ENCODE measurements around the gene PPP1R14D. TPM values are rescaled to one million over a fixed set of nuclear protein-coding genes. Genes with fewer than 3 reads are reported as not detected.

PPP1R14D gene
- total and polyA plus RNA-seq, 2 experiments from 2014 or later: not detected

DNA sequence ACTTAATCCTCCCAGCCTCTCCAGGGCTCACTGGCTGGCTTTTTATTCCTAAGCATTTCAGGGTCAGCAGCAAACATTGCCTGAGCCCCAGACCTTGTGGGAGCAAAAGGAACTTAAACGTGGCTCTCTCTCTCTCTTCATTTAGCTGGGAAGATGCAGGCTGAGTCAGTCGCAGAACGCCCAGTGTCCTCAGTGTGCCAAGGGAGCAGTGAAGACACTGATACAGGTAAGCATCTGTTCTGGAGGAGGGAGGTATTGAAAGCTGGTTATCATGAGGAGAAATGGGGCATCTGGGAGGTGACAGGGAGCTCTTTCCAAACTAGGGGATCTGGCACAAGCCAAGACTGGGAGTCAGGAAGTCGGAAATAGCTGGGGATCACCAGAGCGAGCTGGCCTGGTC, 41.2 kb upstream of the PPP1R14D start:
- peaks cover 29% of the 10 kb centered on the region for H3K4me1 Mint-ChIP-seq
- no peaks in the 10 kb centered on the region for H3K79me2 ChIP-seq (replicated peaks; ENCODE audit: insufficient read depth)
- H3K27ac Mint-ChIP-seq: no peak overlapping the region
- H3K36me3 ChIP-seq (ENCODE audit: insufficient read depth): no peaks in the 10 kb centered on the region
- no peaks in the 10 kb centered on the region for H4K20me1 ChIP-seq (replicated peaks; ENCODE audit: insufficient read depth)
- peaks cover 11% of the 10 kb centered on the region for H3K27me3 Mint-ChIP-seq (ENCODE audit: insufficient read depth, low read depth, poor library complexity)
- DNase-seq (ENCODE audit: low spot score) (no peak), ATAC-seq (no peak)
- H3K27ac ChIP-seq (ENCODE audit: low read depth): no peak overlapping the region
- no peak overlapping the region for H2AFZ ChIP-seq
- no peak overlapping the region for H3K4me3 Mint-ChIP-seq
- H3K36me3 Mint-ChIP-seq (ENCODE audit: low read depth): no peaks in the 10 kb centered on the region
- H3F3A ChIP-seq (replicated peaks; ENCODE audit: low read depth): peaks cover 9% of the 10 kb centered on the region; the same call in 1 of the 2 replicates
- peaks cover 21% of the 10 kb centered on the region for H3K4me1 ChIP-seq (ENCODE audit: insufficient read depth)
- no peak overlapping the region for H3K4me3 ChIP-seq
- H3K9me2 ChIP-seq (ENCODE audit: insufficient read depth): no peaks in the 10 kb centered on the region
- no peaks in the 10 kb centered on the region; the same call in 2 of the 3 replicates for H3K9me3 Mint-ChIP-seq
- no peak overlapping the region for H3K4me2 ChIP-seq
- TF ChIP-seq NANOG (IDR thresholded peaks at IDR 0.05; ENCODE audit: borderline replicate concordance) (no peak), ZNF114 (CRISPR knock-in tag; IDR thresholded peaks at IDR 0.05) (no peak), REST (IDR thresholded peaks at IDR 0.05; ENCODE audit: unreplicated experiment) (no peak), ZNF462 (CRISPR knock-in tag; IDR thresholded peaks at IDR 0.05) (no peak), EZH2 (IDR thresholded peaks at IDR 0.05; ENCODE audit: low read depth, unreplicated experiment) (no peak), CREB1 (CRISPR knock-in tag; IDR thresholded peaks at IDR 0.05; ENCODE audit: low read depth) (no peak), STAT1 (IDR thresholded peaks at IDR 0.05; ENCODE audit: unreplicated experiment) (no peak), JUNB (IDR thresholded peaks at IDR 0.05; ENCODE audit: unreplicated experiment) (no peak), ETS1 (IDR thresholded peaks at IDR 0.05) (no peak), ZNF331 (CRISPR knock-in tag; IDR thresholded peaks at IDR 0.05; ENCODE audit: low read depth) (no peak), POLR2AphosphoS5 (IDR thresholded peaks at IDR 0.05; ENCODE audit: low read depth) (no peak), EZH2phosphoT487 (IDR thresholded peaks at IDR 0.05; ENCODE audit: unreplicated experiment) (no peak)
- TF ChIP-seq, protein P1, sequence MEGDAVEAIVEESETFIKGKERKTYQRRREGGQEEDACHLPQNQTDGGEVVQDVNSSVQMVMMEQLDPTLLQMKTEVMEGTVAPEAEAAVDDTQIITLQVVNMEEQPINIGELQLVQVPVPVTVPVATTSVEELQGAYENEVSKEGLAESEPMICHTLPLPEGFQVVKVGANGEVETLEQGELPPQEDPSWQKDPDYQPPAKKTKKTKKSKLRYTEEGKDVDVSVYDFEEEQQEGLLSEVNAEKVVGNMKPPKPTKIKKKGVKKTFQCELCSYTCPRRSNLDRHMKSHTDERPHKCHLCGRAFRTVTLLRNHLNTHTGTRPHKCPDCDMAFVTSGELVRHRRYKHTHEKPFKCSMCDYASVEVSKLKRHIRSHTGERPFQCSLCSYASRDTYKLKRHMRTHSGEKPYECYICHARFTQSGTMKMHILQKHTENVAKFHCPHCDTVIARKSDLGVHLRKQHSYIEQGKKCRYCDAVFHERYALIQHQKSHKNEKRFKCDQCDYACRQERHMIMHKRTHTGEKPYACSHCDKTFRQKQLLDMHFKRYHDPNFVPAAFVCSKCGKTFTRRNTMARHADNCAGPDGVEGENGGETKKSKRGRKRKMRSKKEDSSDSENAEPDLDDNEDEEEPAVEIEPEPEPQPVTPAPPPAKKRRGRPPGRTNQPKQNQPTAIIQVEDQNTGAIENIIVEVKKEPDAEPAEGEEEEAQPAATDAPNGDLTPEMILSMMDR (conservative IDR thresholded peaks at IDR 0.05; ENCODE audit: low read depth in 2 of 2): no peak
- no peaks in the 10 kb centered on the region for H3K27me3 ChIP-seq (ENCODE audit: insufficient read depth)

All from GM23338 (cell line).